MCF 10A (cell line): ENCODE results near the gene ZNFX1. TPM values are rescaled to one million over a fixed set of nuclear protein-coding genes. Genes with fewer than 3 reads are reported as not detected.

Experiments used
- Bru-seq: library from RNA; stranded (reverse); fragments of 400-500 nt; gene quantifications from one replicate; lab custom pipeline; 2021; lab: Mats Ljungman, UMichigan
- BruChase-seq, 2 experiments: library from RNA; stranded (reverse); fragments of 400-500 nt; gene quantifications; one replicate each; lab custom pipeline; 2021; lab: Mats Ljungman, UMichigan
- BruUV-seq: library from RNA; stranded (reverse); fragments of 400-500 nt; replicated peaks from 2 replicates; lab custom pipeline; 2021; lab: Mats Ljungman, UMichigan
- CTCF ChIA-PET: fragments of 300-600 bp; sonication (Branson Sonifier 250); formaldehyde crosslinking; extraction: SDS; loops from one replicate; lab custom pipeline; 2021; ENCODE audit warnings: antibody characterized with exemption, inconsistent platforms; lab: Yijun Ruan, JAX
- POLR2A ChIA-PET: fragments of 300-600, 350-650 bp; sonication (Branson Sonifier 250); formaldehyde crosslinking; extraction: SDS; loops from one replicate; lab custom pipeline; 2020; ENCODE audit warnings: antibody characterized with exemption, inconsistent platforms; lab: Yijun Ruan, JAX
- DNase-seq: peaks from one replicate; pipeline ENCODE4 v3.0.0-alpha.2; 2018; ENCODE audit not compliant: unreplicated experiment
- H3K27ac Mint-ChIP-seq: one replicate; pipeline ENCODE4 v1.8.0; 2022; ENCODE audit warnings: mild to moderate bottlenecking, low read depth, mixed read lengths; ENCODE audit not compliant: unreplicated experiment
- H3K27me3 Mint-ChIP-seq: one replicate; pipeline ENCODE4 v1.8.0; 2022; ENCODE audit warnings: mixed read lengths; ENCODE audit not compliant: insufficient read depth, unreplicated experiment
- H3K36me3 Mint-ChIP-seq: one replicate; pipeline ENCODE4 v1.8.0; 2022; ENCODE audit warnings: mild to moderate bottlenecking, moderate library complexity, mixed read lengths; ENCODE audit not compliant: insufficient read depth, unreplicated experiment
- H3K4me1 Mint-ChIP-seq: one replicate; pipeline ENCODE4 v1.8.0; 2022; ENCODE audit warnings: mixed read lengths; ENCODE audit not compliant: insufficient read depth, unreplicated experiment
- H3K4me3 Mint-ChIP-seq: one replicate; pipeline ENCODE4 v1.8.0; 2022; ENCODE audit warnings: mild to moderate bottlenecking, moderate library complexity, mixed read lengths; ENCODE audit not compliant: unreplicated experiment
- H3K9me3 Mint-ChIP-seq: one replicate; pipeline ENCODE4 v1.8.0; 2022; ENCODE audit warnings: mixed read lengths; ENCODE audit not compliant: unreplicated experiment
- intact Hi-C: fragments of 100-400 bp; cut with micrococcal nuclease; formaldehyde crosslinking; loops from 2 replicates; pipeline ENCODE4 v1.14.1; 2022
- long read RNA-seq: library from polyadenylated mRNA; stranded (forward); transcript quantifications from one replicate; pipeline ENCODE4 v2.0.0, GENCODE V29; 2022
- total RNA-seq: library from RNA; stranded (reverse); gene quantifications from 2 replicates; pipeline ENCODE4 v1.2.3, GENCODE V29; 2022
- TF ChIP-seq, protein P1 (sequence below): fragments of 200-600 bp; IDR thresholded peaks from one replicate; pipeline ENCODE4 v1.8.0; 2022; ENCODE audit warnings: antibody characterized with exemption, mild to moderate bottlenecking; ENCODE audit not compliant: unreplicated experiment

The ZNFX1 gene
- total RNA-seq = 24.3 and 26.8 TPM in 2 replicates
- Bru-seq, nascent RNA = percentile 77 among the genes with signal in this experiment
- BruChase-seq, experiment 1, labeled RNA remaining after a 6-hour chase = percentile 74 among the genes with signal in this experiment
- percentile 85 among the genes with signal in this experiment for BruChase-seq, experiment 2, labeled RNA remaining after a 2-hour chase
- long read RNA-seq, full-length matches to known transcripts = 1 of 16 reads
- long read RNA-seq, partial matches to known transcripts = 5 of 16 reads
- long read RNA-seq, other reads (novel, unspliced or antisense) = 10 of 16 reads

DNA sequence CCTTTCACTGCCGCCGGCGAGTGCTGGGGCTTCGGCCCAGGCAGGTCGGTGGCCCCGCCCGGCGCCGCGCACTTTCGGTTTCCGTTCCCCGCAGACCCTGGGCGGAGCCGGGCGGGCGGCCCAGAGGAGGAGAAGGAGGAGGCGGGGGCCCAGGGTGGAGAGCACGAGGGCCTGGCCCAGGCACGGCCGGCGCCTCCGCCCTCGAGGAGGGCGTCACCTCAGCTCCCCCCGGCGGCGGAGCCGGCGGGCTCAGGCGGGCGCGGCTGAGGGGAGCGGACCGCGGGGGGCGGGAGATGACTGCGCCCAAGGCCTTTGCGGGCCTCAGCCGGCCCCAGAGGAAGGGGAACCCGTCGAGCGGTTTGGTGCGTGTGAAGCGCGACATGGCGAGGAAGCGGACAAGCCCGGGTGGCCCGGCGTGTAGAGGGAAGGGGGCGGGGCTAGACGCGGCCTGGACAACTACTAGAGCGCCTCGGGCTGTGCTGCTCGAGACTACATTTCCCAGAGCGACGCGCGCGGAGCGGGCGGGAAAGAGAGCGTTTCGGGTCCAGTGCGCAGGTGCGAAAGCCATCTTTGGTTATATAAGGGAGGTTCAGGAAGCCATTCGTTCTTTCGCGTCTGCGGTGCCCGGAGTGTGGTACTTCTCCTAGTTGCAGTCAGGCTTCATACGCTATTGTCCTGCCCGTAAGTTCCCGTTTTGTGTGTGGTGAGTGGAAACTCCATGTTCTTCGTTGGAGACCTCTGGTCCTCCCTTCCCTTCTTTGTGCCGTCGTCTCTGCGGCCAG is at the start of gene ZNFX1:
Gene ZNFX1 (minus strand): TSS at position 22 of the 782 bp plus-strand sequence. CDS start 2,218 bp downstream, outside the sequence.
- peak within 1 kb of the TSS; percentile 96 for H3K27ac Mint-ChIP-seq
- intact Hi-C loops = loop anchor here (2.0 kb wide), 1 partner anchor 31 kb away; no protein-coding TSS in a partner anchor
- no TSS peak for BruUV-seq
- ChIA-PET POLR2A (interaction anchor here (0.6 to 8.8 kb wide), 29 partner anchors 11 to 1922 kb away, joined by 3 to 170 read pairs (median 4); partner anchors contain the start of genes CSE1L, DDX27, SPATA2 and STAU1), CTCF (interaction anchor here (0.7 to 0.9 kb wide), 2 partner anchors 42 to 292 kb away, joined by 3 read pairs; no protein-coding TSS in a partner anchor)
- no peaks in the 10 kb centered on the region for H3K27me3 Mint-ChIP-seq
- TF ChIP-seq, protein P1, sequence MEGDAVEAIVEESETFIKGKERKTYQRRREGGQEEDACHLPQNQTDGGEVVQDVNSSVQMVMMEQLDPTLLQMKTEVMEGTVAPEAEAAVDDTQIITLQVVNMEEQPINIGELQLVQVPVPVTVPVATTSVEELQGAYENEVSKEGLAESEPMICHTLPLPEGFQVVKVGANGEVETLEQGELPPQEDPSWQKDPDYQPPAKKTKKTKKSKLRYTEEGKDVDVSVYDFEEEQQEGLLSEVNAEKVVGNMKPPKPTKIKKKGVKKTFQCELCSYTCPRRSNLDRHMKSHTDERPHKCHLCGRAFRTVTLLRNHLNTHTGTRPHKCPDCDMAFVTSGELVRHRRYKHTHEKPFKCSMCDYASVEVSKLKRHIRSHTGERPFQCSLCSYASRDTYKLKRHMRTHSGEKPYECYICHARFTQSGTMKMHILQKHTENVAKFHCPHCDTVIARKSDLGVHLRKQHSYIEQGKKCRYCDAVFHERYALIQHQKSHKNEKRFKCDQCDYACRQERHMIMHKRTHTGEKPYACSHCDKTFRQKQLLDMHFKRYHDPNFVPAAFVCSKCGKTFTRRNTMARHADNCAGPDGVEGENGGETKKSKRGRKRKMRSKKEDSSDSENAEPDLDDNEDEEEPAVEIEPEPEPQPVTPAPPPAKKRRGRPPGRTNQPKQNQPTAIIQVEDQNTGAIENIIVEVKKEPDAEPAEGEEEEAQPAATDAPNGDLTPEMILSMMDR = no peak
- peaks cover 81% of the 10 kb centered on the region for H3K36me3 Mint-ChIP-seq
- H3K9me3 Mint-ChIP-seq = no peaks in the 10 kb centered on the region
- H3K4me3 Mint-ChIP-seq = peak within 1 kb of the TSS; percentile 81
- H3K4me1 Mint-ChIP-seq = peaks cover 50% of the 10 kb centered on the region
- peak; percentile 99 for DNase-seq

DNA sequence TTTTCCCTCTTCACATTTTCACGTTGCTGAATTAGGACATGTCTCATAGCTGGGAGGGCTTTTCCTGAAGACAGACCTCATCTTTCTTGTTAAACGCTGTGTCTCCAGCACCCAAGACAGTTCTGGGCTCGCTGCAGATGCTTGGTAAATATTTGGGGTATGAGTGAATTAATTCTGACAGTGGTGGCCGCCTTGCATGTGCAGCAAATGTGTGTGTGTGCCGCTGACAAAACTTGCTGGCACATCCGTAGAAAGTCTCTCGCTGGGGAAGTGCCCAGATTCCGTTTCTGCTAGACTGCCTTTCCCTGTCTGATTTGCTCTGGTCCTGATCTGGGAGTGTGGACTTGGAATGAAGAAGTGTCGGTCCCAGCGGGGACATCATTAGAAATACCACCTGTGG is 48.2 kb upstream of the ZNFX1 start:
- CTCF ChIA-PET = interaction anchor here (1.0 to 2.9 kb wide), 4 partner anchors 158 to 216 kb away, joined by 5 to 11 read pairs (median 6); no protein-coding TSS in a partner anchor
- H3K4me1 Mint-ChIP-seq = no peaks in the 10 kb centered on the region
- intact Hi-C loops = no loop called here
- no TSS peak for BruUV-seq
- DNase-seq = no peak
- peaks cover 12% of the 10 kb centered on the region for H3K27me3 Mint-ChIP-seq
- TF ChIP-seq, protein P1 = no peak
- no peak overlapping the region for H3K4me3 Mint-ChIP-seq
- POLR2A ChIA-PET = no interaction called here
- H3K9me3 Mint-ChIP-seq = peaks cover 4% of the 10 kb centered on the region
- no peak overlapping the region for H3K27ac Mint-ChIP-seq
- H3K36me3 Mint-ChIP-seq = no peaks in the 10 kb centered on the region

- H3K9me3 Mint-ChIP-seq = no peaks in the 10 kb centered on the region
- no peaks in the 10 kb centered on the region for H3K36me3 Mint-ChIP-seq
- H3K4me3 Mint-ChIP-seq = no peak overlapping the region
- H3K4me1 Mint-ChIP-seq = no peaks in the 10 kb centered on the region
- TF ChIP-seq, protein P1 = no peak
- H3K27ac Mint-ChIP-seq = peak overlapping the region; percentile 0
- peaks cover under 1% of the 10 kb centered on the region for H3K27me3 Mint-ChIP-seq
- intact Hi-C loops = loop anchor here (5.0 kb wide), 2 partner anchors 42 to 192 kb away; no protein-coding TSS in a partner anchor
- ChIA-PET POLR2A (interaction anchor here (0.5 to 1.5 kb wide), 4 partner anchors 37 to 620 kb away, joined by 3 to 13 read pairs (median 5); no protein-coding TSS in a partner anchor), CTCF (interaction anchor here (0.5 to 3.4 kb wide), 8 partner anchors 9 to 210 kb away, joined by 3 to 18 read pairs (median 6); no protein-coding TSS in a partner anchor)
- BruUV-seq = no TSS peak
- DNase-seq = no peak
Measured at GRCh38 chr20:49324306-49324705, 46.4 kb upstream of the ZNFX1 start.
